Caco-2 (cell line): ENCODE results near the gene IL1RAPL2. TPM values are rescaled to one million over a fixed set of nuclear protein-coding genes. Genes with fewer than 3 reads are reported as not detected.

Experiments
- BruUV-seq: library from RNA; stranded (reverse); fragments of 400-500 nt; replicated peaks from 2 replicates; lab custom pipeline; 2021; lab: Mats Ljungman, UMichigan
- CTCF ChIA-PET: fragments of 300-600 bp; sonication (Branson Sonifier 250); formaldehyde crosslinking; loops from one replicate; lab custom pipeline; 2022; ENCODE audit warnings: antibody characterized with exemption; lab: Charles Lee
- POLR2A ChIA-PET: fragments of 300-600 bp; sonication (Branson Sonifier 250); formaldehyde crosslinking; loops from one replicate; lab custom pipeline; 2022; ENCODE audit warnings: antibody characterized with exemption; lab: Charles Lee
- DNase-seq, 2 experiments: peaks; one replicate each; pipeline versions ENCODE4 v3.0.0 to v3.0.0-alpha.2; 2020 to 2022
- H3K27me3 ChIP-seq: replicated peaks from 2 replicates; pipeline ENCODE4 v1.6.0; 2011; ENCODE audit warnings: low read length; ENCODE audit not compliant: control insufficient read depth, insufficient read depth
- H3K36me3 ChIP-seq: 2 replicates; pipeline ENCODE4 v1.5.1; 2011; ENCODE audit warnings: low read length; ENCODE audit not compliant: control insufficient read depth, insufficient read depth
- H3K4me1 ChIP-seq: fragments of 250-450 bp; sonication (Bioruptor Pico); 2 replicates; pipeline ENCODE4 v1.5.1; 2020; ENCODE audit warnings: mild to moderate bottlenecking
- H3K4me3 ChIP-seq: 2 replicates; pipeline ENCODE4 v1.5.1; 2011; ENCODE audit warnings: low read depth, mild to moderate bottlenecking, control low read depth, low read length
- H3K9me3 ChIP-seq: fragments of 250-450 bp; sonication (Bioruptor Pico); 2 replicates; pipeline ENCODE4 v1.5.1; 2020; ENCODE audit warnings: mild to moderate bottlenecking, moderate library complexity
- H3K27ac Mint-ChIP-seq: one replicate; pipeline ENCODE4 v1.8.0; 2022; ENCODE audit warnings: mixed read lengths; ENCODE audit not compliant: unreplicated experiment
- H3K27me3 Mint-ChIP-seq: one replicate; pipeline ENCODE4 v1.8.0; 2022; ENCODE audit warnings: mixed read lengths; ENCODE audit not compliant: insufficient read depth, unreplicated experiment
- H3K36me3 Mint-ChIP-seq: one replicate; pipeline ENCODE4 v1.8.0; 2022; ENCODE audit warnings: mild to moderate bottlenecking, mixed read lengths; ENCODE audit not compliant: insufficient read depth, unreplicated experiment
- H3K4me1 Mint-ChIP-seq: one replicate; pipeline ENCODE4 v1.8.0; 2022; ENCODE audit warnings: low read depth, mixed read lengths; ENCODE audit not compliant: unreplicated experiment
- H3K4me3 Mint-ChIP-seq: one replicate; pipeline ENCODE4 v1.8.0; 2022; ENCODE audit warnings: mild to moderate bottlenecking, moderate library complexity, mixed read lengths; ENCODE audit not compliant: unreplicated experiment
- H3K9me3 Mint-ChIP-seq: one replicate; pipeline ENCODE4 v1.8.0; 2022; ENCODE audit warnings: mixed read lengths; ENCODE audit not compliant: unreplicated experiment
- intact Hi-C: fragments of 100-400 bp; cut with micrococcal nuclease; formaldehyde crosslinking; loops from one replicate; pipeline ENCODE4 v1.10.0; 2022; ENCODE audit not compliant: unreplicated experiment
- total RNA-seq: library from RNA; stranded (reverse); gene quantifications from 2 replicates; pipeline ENCODE4 v1.2.3, GENCODE V29; 2022
- TF ChIP-seq, protein P1 (sequence below), 2 experiments: fragments of 200-600 bp in 1 of 2; IDR thresholded peaks; 1 replicate in 1 of 2; 2 replicates in 1 of 2; pipeline versions ENCODE4 v1.5.1 to v1.8.0; 2011 to 2022; ENCODE audit warnings: antibody characterized with exemption in 1 of 2, control low read depth in 1 of 2, inconsistent platforms in 1 of 2, low read depth in 1 of 2, low read length in 1 of 2, mild to moderate bottlenecking in 1 of 2, moderate library complexity in 1 of 2; ENCODE audit not compliant: insufficient read depth in 1 of 2, severe bottlenecking in 1 of 2, unreplicated experiment in 1 of 2

IL1RAPL2 gene
- total RNA-seq, 1 experiment from 2014 or later = not detected

- Mint-ChIP-seq H3K9me3 (no peaks in the 10 kb centered on the region), H3K27me3 (no peaks in the 10 kb centered on the region), H3K4me3 (no peak overlapping the region), H3K4me1 (no peaks in the 10 kb centered on the region), H3K36me3 (no peaks in the 10 kb centered on the region), H3K27ac (no peak overlapping the region)
- no peaks in the 10 kb centered on the region for H3K4me1 ChIP-seq
- H3K27me3 ChIP-seq = no peaks in the 10 kb centered on the region
- CTCF ChIA-PET = no interaction called here
- intact Hi-C loops = no loop called here
- POLR2A ChIA-PET = no interaction called here
- no peak for DNase-seq
- no peaks in the 10 kb centered on the region for H3K9me3 ChIP-seq
- H3K36me3 ChIP-seq = no peaks in the 10 kb centered on the region
- TF ChIP-seq, protein P1, sequence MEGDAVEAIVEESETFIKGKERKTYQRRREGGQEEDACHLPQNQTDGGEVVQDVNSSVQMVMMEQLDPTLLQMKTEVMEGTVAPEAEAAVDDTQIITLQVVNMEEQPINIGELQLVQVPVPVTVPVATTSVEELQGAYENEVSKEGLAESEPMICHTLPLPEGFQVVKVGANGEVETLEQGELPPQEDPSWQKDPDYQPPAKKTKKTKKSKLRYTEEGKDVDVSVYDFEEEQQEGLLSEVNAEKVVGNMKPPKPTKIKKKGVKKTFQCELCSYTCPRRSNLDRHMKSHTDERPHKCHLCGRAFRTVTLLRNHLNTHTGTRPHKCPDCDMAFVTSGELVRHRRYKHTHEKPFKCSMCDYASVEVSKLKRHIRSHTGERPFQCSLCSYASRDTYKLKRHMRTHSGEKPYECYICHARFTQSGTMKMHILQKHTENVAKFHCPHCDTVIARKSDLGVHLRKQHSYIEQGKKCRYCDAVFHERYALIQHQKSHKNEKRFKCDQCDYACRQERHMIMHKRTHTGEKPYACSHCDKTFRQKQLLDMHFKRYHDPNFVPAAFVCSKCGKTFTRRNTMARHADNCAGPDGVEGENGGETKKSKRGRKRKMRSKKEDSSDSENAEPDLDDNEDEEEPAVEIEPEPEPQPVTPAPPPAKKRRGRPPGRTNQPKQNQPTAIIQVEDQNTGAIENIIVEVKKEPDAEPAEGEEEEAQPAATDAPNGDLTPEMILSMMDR (IDR thresholded peaks at IDR 0.05; ENCODE audit: insufficient read depth in 1 of 2, low read depth in 1 of 2, low read length in 1 of 2, severe bottlenecking in 1 of 2, unreplicated experiment in 1 of 2) = no peak
- no peak overlapping the region for H3K4me3 ChIP-seq
- no TSS peak for BruUV-seq
Observed at GRCh38 chrX:105564501-105564900, 998.5 kb downstream of the IL1RAPL2 start.

GRCh38 chrX:105565856-105566255, 999.9 kb downstream of the IL1RAPL2 start:
- TF ChIP-seq, protein P1 (IDR thresholded peaks at IDR 0.05; ENCODE audit: insufficient read depth in 1 of 2, low read depth in 1 of 2, low read length in 1 of 2, severe bottlenecking in 1 of 2, unreplicated experiment in 1 of 2) = no peak
- Histone ChIP-seq H3K4me3 (no peak overlapping the region), H3K27me3 (no peaks in the 10 kb centered on the region), H3K9me3 (no peaks in the 10 kb centered on the region), H3K4me1 (no peaks in the 10 kb centered on the region), H3K36me3 (no peaks in the 10 kb centered on the region)
- no peak overlapping the region for H3K27ac Mint-ChIP-seq
- H3K9me3 Mint-ChIP-seq = no peaks in the 10 kb centered on the region
- no TSS peak for BruUV-seq
- H3K4me1 Mint-ChIP-seq = no peaks in the 10 kb centered on the region
- ChIA-PET CTCF (no interaction called here), POLR2A (no interaction called here)
- H3K4me3 Mint-ChIP-seq = no peak overlapping the region
- intact Hi-C loops = no loop called here
- H3K27me3 Mint-ChIP-seq = no peaks in the 10 kb centered on the region
- H3K36me3 Mint-ChIP-seq = no peaks in the 10 kb centered on the region
- no peak for DNase-seq

GRCh38 chrX:105567082-105567481, 1001.1 kb downstream of the IL1RAPL2 start:
- no peak for DNase-seq
- TF ChIP-seq, protein P1 (IDR thresholded peaks at IDR 0.05; ENCODE audit: insufficient read depth in 1 of 2, low read depth in 1 of 2, low read length in 1 of 2, severe bottlenecking in 1 of 2, unreplicated experiment in 1 of 2) = no peak
- no peaks in the 10 kb centered on the region for H3K9me3 Mint-ChIP-seq
- CTCF ChIA-PET = no interaction called here
- no peaks in the 10 kb centered on the region for H3K27me3 Mint-ChIP-seq
- Histone ChIP-seq H3K4me1 (no peaks in the 10 kb centered on the region), H3K36me3 (no peaks in the 10 kb centered on the region), H3K27me3 (no peaks in the 10 kb centered on the region), H3K9me3 (no peaks in the 10 kb centered on the region), H3K4me3 (no peak overlapping the region)
- H3K4me3 Mint-ChIP-seq = no peak overlapping the region
- H3K4me1 Mint-ChIP-seq = no peaks in the 10 kb centered on the region
- intact Hi-C loops = no loop called here
- POLR2A ChIA-PET = no interaction called here
- H3K36me3 Mint-ChIP-seq = no peaks in the 10 kb centered on the region
- H3K27ac Mint-ChIP-seq = no peak overlapping the region
- BruUV-seq = no TSS peak
